ENCODE measurements around the gene ERG. TPM values are rescaled to one million over a fixed set of nuclear protein-coding genes. Genes with fewer than 3 reads are reported as not detected.

ERG gene
- total and polyA plus RNA-seq, 2 of the 8 experiments (the other 6 are each of a cell fraction or from before 2014, with no cell fraction given) = 1.0 to 3.0 TPM

GRCh38 chr21:38538353-38538752 is 40.1 kb upstream of the ERG start:
- CTCF ChIA-PET (ENCODE audit: partially characterized antibody) = interaction anchor here (0.6 kb wide), 1 partner anchor 160 kb away, joined by 3 read pairs; no protein-coding TSS in a partner anchor
- Histone ChIP-seq H3K23ac (ENCODE audit: insufficient read length) (no peak overlapping the region), H3K36me3 (ENCODE audit: control insufficient read depth in 2 of 4, insufficient read depth in 4 of 4, low read length in 3 of 4) (no peaks in the 10 kb centered on the region), H3K9ac (replicated peaks in 1 of 4; ENCODE audit: extremely low read depth in 1 of 4, low read depth in 3 of 4, low read length in 3 of 4) (no peak overlapping the region), H3K18ac (ENCODE audit: extremely low read depth, low read length) (no peak overlapping the region), H3K23me2 (ENCODE audit: low read depth, low read length) (no peaks in the 10 kb centered on the region), H2BK12ac (ENCODE audit: low read depth, low read length) (no peak overlapping the region), H2BK20ac (ENCODE audit: low read length) (no peak overlapping the region), H3K9me3 (ENCODE audit: insufficient read depth in 2 of 2, low read depth in 1 of 2, low read length in 1 of 2) (no peaks in the 10 kb centered on the region), H3K79me2 (ENCODE audit: control insufficient read depth in 1 of 2, insufficient read depth in 2 of 2, low read length in 2 of 2) (no peaks in the 10 kb centered on the region), H3K27me3 (replicated peaks in 1 of 4; ENCODE audit: control insufficient read depth in 3 of 4, extremely low read depth in 1 of 4, insufficient read depth in 3 of 4, low read length in 3 of 4) (no peaks in the 10 kb centered on the region), H4K20me1 (replicated peaks in 1 of 2; ENCODE audit: control insufficient read depth in 1 of 2, insufficient read depth in 2 of 2, low read length in 2 of 2) (no peaks in the 10 kb centered on the region), H3K4me2 (ENCODE audit: insufficient read depth in 1 of 2, low read depth in 2 of 2, low read length in 2 of 2) (no peak overlapping the region), H2BK15ac (ENCODE audit: low read length) (no peak overlapping the region), H3K4me3 (ENCODE audit: extremely low read depth in 1 of 4, insufficient read depth in 2 of 4, low read depth in 3 of 4, low read length in 4 of 4) (no peak overlapping the region), H3K4ac (replicated peaks; ENCODE audit: insufficient read length, low read depth, low read length) (no peak overlapping the region), H2BK120ac (replicated peaks; ENCODE audit: low read depth, low read length) (no peak overlapping the region), H4K91ac (replicated peaks; ENCODE audit: insufficient read length, low read length) (no peak overlapping the region), H3K56ac (replicated peaks; ENCODE audit: insufficient read length, low read depth, low read length) (no peak overlapping the region), H2AK5ac (ENCODE audit: low read depth, low read length) (no peak overlapping the region), H2BK5ac (ENCODE audit: low read depth, low read length) (no peak overlapping the region), H3K4me1 (replicated peaks in 1 of 4; ENCODE audit: control insufficient read depth in 3 of 4, insufficient read depth in 4 of 4, low read length in 3 of 4) (no peaks in the 10 kb centered on the region), H4K8ac (ENCODE audit: extremely low read depth, insufficient read depth, low read length) (no peak overlapping the region), H4K5ac (ENCODE audit: insufficient read length, low read depth, low read length) (no peak overlapping the region), H3K79me1 (ENCODE audit: low read depth, low read length) (no peaks in the 10 kb centered on the region), H2AFZ (ENCODE audit: low read length) (no peak overlapping the region), H3K14ac (ENCODE audit: insufficient read length) (no peak overlapping the region), H3K27ac (ENCODE audit: low read depth, low read length) (no peak overlapping the region)
- TF ChIP-seq GTF2F1 (IDR thresholded peaks at IDR 0.05; ENCODE audit: borderline replicate concordance, low read depth, low read length) (no peak), CTCF (IDR thresholded peaks at IDR 0.05; ENCODE audit: control extremely low read depth in 1 of 3, insufficient read depth in 1 of 3, low read depth in 1 of 3, low read length in 3 of 3) (no peak), ZNF274 (IDR thresholded peaks at IDR 0.05; ENCODE audit: borderline replicate concordance, extremely low read depth, low read length) (no peak), KDM1A (IDR thresholded peaks at IDR 0.05; ENCODE audit: borderline replicate concordance, low read length) (no peak), RFX5 (IDR thresholded peaks at IDR 0.05; ENCODE audit: borderline replicate concordance, low read depth, low read length) (no peak), CHD1 (IDR thresholded peaks at IDR 0.05; ENCODE audit: low read depth, low read length) (no peak), BCL11A (IDR thresholded peaks at IDR 0.05; ENCODE audit: low read depth in 2 of 2, low read length in 2 of 2) (no peak), ATF3 (IDR thresholded peaks at IDR 0.05; ENCODE audit: insufficient read depth, low read depth, low read length) (no peak)
- DNase-seq (ENCODE audit: low read depth in 1 of 2, low spot score in 2 of 2) (no peak), FAIRE-seq (no peak)
- POLR2A ChIA-PET (ENCODE audit: partially characterized antibody) = no interaction called here
- 100% methylated on average over 1 of the region's 1 CpG; no CpG with 5 or more reads in 1 of the 2 experiments for WGBS, 2 experiments (ENCODE audit: extremely low coverage in 1 of 2, insufficient coverage in 1 of 2, insufficient read length in 1 of 2, insufficient replicate concordance in 2 of 2, low coverage in 1 of 2, low lambda C conversion rate in 2 of 2, missing lambda C conversion rate in 1 of 2)

All from H1 (cell line).